CD4-positive, alpha-beta T cell treated with Interleukin-2 at 100 ng/mL for 4 hours (primary cell): ENCODE results near the gene HOXB5.

Source experiments
- DNase-seq: peaks from one replicate; pipeline ENCODE4 v3.0.0-alpha.2; 2020; ENCODE audit warnings: low spot score

The HOXB5 gene

GRCh38 chr17:48546924-48547807, 46.4 kb downstream of the HOXB5 start:
- no peak for DNase-seq

GRCh38 chr17:48546137-48546923, 47.2 kb downstream of the HOXB5 start:
- DNase-seq = no peak

DNA sequence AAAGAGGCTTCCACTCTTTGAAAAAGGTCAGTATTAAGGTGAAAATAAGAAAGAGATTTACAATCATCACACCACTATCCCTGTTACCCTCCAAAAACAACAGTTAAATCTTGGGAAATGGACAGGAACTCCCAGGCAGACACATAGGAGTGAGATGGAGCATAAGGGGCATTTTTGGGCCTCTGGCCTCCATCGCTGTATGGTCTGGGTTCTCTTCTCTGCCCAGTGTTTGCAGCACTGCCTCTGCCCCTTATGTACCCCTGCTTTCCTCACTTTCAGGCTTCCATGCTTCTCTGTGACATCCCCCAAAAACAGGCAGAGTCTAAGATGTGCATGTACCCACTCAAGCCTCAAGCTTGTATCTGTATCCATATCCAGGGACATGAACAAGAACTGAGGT, 48.0 kb downstream of the HOXB5 start:
- no peak for DNase-seq

DNA sequence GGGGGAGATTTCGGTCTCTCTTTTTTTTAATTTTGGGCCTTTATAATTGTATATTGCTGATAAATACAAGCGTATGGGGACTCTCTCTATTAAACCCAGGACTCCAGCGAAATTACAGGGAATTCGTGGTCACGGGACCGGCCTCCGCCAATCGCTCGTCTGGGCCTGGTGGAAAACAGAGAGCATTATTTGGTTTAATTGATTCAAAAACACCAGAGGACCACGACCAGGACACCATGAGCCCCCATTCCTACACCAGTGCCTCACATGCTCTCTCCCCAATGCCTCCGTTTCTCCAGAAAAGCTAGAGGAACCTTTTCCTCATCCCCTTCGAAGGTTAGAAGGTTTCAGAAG, 48.6 kb downstream of the HOXB5 start, which contains the start of gene HOXB2:
Gene HOXB2 (minus strand): TSS at position 88 of the 354 bp plus-strand sequence. CDS start 198 bp downstream, outside the sequence.
- no peak for DNase-seq

- DNase-seq = peak; percentile 41
These were observed 49.1 kb downstream of the HOXB5 start for GRCh38 chr17:48544349-48545021.

- no peak for DNase-seq
These were observed 49.7 kb downstream of the HOXB5 start for GRCh38 chr17:48543854-48544348.

GRCh38 chr17:48543107-48543853, 50.3 kb downstream of the HOXB5 start:
- DNase-seq = peak; percentile 66

DNA sequence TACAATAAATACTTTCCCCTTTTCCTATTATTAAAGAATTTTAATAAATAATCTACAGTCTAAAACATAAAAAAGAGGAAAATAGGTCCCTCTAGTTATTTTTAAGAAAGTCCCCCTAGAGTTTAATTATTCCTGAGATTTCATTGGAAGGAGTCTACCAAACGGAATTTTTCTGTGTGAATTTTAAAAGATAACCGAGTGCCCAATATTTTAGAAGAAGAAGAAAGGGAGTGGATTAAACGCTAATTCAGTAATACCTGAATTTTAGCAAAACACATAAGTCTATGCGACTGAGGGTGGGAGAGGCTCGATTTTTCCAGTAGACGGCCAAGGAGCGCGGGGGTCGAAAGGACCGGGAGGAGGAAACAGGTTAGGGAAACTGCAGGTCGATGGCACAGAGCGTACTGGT, 50.9 kb downstream of the HOXB5 start:
- no peak for DNase-seq

GRCh38 chr17:48542114-48542656, 51.4 kb downstream of the HOXB5 start:
- peak; percentile 35 for DNase-seq

GRCh38 chr17:48541577-48542113, 51.9 kb downstream of the HOXB5 start:
- DNase-seq = peak; percentile 38
